ENCODE measurements around the gene PRDM16. TPM values are rescaled to one million over a fixed set of nuclear protein-coding genes. Genes with fewer than 3 reads are reported as not detected.

The PRDM16 gene
- total and polyA plus RNA-seq, 2 of the 13 experiments (the other 11 are each of a cell fraction or from before 2014, with no cell fraction given): 0.15 to 0.81 TPM

DNA sequence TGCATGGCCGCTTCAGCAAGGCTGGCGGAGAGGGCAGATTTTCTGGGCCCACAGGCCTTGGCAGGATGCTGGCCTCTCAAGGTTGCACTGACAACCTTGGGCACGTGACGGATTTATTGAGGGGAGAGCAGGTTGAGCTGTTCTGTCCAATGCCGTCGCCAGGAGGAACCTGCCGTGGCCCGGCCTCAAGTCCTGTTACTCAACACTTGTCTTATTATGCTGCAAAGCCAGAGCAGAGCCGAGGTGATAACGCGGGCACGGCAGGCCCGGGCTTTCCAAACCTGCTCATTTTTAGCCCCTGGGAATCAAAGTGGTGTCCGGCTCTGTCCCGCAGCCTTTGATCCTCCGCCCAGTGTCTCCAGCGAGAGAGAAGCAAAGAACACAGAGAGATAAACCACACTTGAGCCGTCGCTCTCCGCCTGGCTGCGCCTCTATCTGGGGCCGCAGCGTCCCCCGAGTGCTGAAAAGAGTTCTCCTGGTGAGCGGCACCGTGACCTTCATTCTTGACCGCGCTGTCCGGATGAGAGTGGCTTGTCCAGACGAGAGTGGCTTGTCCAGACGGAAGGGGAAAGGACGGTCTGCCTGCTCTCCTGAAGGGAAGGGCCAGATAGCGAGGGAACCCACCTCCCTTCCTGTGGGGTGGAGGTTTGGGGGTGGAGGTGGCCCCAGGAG lies 223.2 kb downstream of the PRDM16 start (continued):
- TF ChIP-seq, protein P1, sequence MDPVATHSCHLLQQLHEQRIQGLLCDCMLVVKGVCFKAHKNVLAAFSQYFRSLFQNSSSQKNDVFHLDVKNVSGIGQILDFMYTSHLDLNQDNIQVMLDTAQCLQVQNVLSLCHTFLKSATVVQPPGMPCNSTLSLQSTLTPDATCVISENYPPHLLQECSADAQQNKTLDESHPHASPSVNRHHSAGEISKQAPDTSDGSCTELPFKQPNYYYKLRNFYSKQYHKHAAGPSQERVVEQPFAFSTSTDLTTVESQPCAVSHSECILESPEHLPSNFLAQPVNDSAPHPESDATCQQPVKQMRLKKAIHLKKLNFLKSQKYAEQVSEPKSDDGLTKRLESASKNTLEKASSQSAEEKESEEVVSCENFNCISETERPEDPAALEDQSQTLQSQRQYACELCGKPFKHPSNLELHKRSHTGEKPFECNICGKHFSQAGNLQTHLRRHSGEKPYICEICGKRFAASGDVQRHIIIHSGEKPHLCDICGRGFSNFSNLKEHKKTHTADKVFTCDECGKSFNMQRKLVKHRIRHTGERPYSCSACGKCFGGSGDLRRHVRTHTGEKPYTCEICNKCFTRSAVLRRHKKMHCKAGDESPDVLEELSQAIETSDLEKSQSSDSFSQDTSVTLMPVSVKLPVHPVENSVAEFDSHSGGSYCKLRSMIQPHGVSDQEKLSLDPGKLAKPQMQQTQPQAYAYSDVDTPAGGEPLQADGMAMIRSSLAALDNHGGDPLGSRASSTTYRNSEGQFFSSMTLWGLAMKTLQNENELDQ (CRISPR knock-in tag; IDR thresholded peaks at IDR 0.05; ENCODE audit: borderline replicate concordance): no peak
- no peak for TF ChIP-seq ZNF343 (CRISPR knock-in tag; IDR thresholded peaks at IDR 0.05)
- no peak for TF ChIP-seq SP140L (CRISPR knock-in tag; IDR thresholded peaks at IDR 0.05; ENCODE audit: borderline replicate concordance)
- TF ChIP-seq NFE2 (CRISPR knock-in tag; IDR thresholded peaks at IDR 0.05): no peak
- TF ChIP-seq, protein P2, sequence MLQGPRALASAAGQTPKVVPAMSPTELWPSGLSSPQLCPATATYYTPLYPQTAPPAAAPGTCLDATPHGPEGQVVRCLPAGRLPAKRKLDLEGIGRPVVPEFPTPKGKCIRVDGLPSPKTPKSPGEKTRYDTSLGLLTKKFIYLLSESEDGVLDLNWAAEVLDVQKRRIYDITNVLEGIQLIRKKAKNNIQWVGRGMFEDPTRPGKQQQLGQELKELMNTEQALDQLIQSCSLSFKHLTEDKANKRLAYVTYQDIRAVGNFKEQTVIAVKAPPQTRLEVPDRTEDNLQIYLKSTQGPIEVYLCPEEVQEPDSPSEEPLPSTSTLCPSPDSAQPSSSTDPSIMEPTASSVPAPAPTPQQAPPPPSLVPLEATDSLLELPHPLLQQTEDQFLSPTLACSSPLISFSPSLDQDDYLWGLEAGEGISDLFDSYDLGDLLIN (CRISPR knock-in tag; IDR thresholded peaks at IDR 0.05; ENCODE audit: borderline replicate concordance): no peak
- no peak for TF ChIP-seq ARNTL (CRISPR knock-in tag; IDR thresholded peaks at IDR 0.05)
- no peak for TF ChIP-seq ZIK1 (CRISPR knock-in tag; IDR thresholded peaks at IDR 0.05; ENCODE audit: borderline replicate concordance, low read depth)
- no peak for TF ChIP-seq ETV6 (CRISPR knock-in tag; conservative IDR thresholded peaks at IDR 0.05)
- no peak; the same call in 1 of the 2 replicates for TF ChIP-seq NRL (CRISPR knock-in tag; IDR thresholded peaks at IDR 0.05; ENCODE audit: borderline replicate concordance)
- no peak for TF ChIP-seq FOXA1 (IDR thresholded peaks at IDR 0.05)
- TF ChIP-seq FOXA1 (CRISPR knock-in tag; IDR thresholded peaks at IDR 0.05): no peak
- TF ChIP-seq, protein P3, sequence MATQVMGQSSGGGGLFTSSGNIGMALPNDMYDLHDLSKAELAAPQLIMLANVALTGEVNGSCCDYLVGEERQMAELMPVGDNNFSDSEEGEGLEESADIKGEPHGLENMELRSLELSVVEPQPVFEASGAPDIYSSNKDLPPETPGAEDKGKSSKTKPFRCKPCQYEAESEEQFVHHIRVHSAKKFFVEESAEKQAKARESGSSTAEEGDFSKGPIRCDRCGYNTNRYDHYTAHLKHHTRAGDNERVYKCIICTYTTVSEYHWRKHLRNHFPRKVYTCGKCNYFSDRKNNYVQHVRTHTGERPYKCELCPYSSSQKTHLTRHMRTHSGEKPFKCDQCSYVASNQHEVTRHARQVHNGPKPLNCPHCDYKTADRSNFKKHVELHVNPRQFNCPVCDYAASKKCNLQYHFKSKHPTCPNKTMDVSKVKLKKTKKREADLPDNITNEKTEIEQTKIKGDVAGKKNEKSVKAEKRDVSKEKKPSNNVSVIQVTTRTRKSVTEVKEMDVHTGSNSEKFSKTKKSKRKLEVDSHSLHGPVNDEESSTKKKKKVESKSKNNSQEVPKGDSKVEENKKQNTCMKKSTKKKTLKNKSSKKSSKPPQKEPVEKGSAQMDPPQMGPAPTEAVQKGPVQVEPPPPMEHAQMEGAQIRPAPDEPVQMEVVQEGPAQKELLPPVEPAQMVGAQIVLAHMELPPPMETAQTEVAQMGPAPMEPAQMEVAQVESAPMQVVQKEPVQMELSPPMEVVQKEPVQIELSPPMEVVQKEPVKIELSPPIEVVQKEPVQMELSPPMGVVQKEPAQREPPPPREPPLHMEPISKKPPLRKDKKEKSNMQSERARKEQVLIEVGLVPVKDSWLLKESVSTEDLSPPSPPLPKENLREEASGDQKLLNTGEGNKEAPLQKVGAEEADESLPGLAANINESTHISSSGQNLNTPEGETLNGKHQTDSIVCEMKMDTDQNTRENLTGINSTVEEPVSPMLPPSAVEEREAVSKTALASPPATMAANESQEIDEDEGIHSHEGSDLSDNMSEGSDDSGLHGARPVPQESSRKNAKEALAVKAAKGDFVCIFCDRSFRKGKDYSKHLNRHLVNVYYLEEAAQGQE (IDR thresholded peaks at IDR 0.05; ENCODE audit: borderline replicate concordance in 1 of 2, low read depth in 1 of 2, low read length in 2 of 2): no peak
- TF ChIP-seq ZNF260 (CRISPR knock-in tag; IDR thresholded peaks at IDR 0.05; ENCODE audit: borderline replicate concordance, low read depth): no peak
- TF ChIP-seq, protein P4, sequence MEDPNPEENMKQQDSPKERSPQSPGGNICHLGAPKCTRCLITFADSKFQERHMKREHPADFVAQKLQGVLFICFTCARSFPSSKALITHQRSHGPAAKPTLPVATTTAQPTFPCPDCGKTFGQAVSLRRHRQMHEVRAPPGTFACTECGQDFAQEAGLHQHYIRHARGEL (CRISPR knock-in tag; IDR thresholded peaks at IDR 0.05): no peak
- no peak for TF ChIP-seq NFKB2 (CRISPR knock-in tag; IDR thresholded peaks at IDR 0.05; ENCODE audit: borderline replicate concordance)
- TF ChIP-seq GATAD1 (CRISPR knock-in tag; IDR thresholded peaks at IDR 0.05): no peak
- no peak for TF ChIP-seq RFX1 (IDR thresholded peaks at IDR 0.05)
- TF ChIP-seq ZNF619 (CRISPR knock-in tag; IDR thresholded peaks at IDR 0.05): no peak
- TF ChIP-seq HIVEP1 (CRISPR knock-in tag; IDR thresholded peaks at IDR 0.05): no peak
- TF ChIP-seq KLF6 (CRISPR knock-in tag; IDR thresholded peaks at IDR 0.05): no peak
- no peak for TF ChIP-seq YY1 (IDR thresholded peaks at IDR 0.05; ENCODE audit: insufficient read depth, insufficient replicate concordance, low read depth, low read length)
- TF ChIP-seq RNF2 (conservative IDR thresholded peaks at IDR 0.05; ENCODE audit: low read depth): no peak
- TF ChIP-seq ARID2 (CRISPR knock-in tag; IDR thresholded peaks at IDR 0.05; ENCODE audit: borderline replicate concordance): no peak
- no peak for TF ChIP-seq ZNF7 (CRISPR knock-in tag; IDR thresholded peaks at IDR 0.05)
